Mesenchymal stem cell (in vitro differentiated cells and primary cell): ENCODE measurements around the gene GPANK1.

ENCODE experiments used
- DNase-seq: peaks from one replicate; pipeline ENCODE4 v3.0.0-alpha.2; 2013
- H2AFZ ChIP-seq: one replicate; pipeline ENCODE4 v1.6.1; 2013; ENCODE audit warnings: low read depth, mild to moderate bottlenecking, control low read depth, inconsistent platforms, low read length, moderate library complexity
- H2AK5ac ChIP-seq: 2 replicates; pipeline ENCODE4 v1.6.1; 2013; ENCODE audit warnings: low read length, moderate library complexity, mild to moderate bottlenecking, inconsistent platforms; ENCODE audit not compliant: severe bottlenecking
- H2BK120ac ChIP-seq: one replicate; pipeline ENCODE4 v1.6.1; 2013; ENCODE audit warnings: low read depth, mild to moderate bottlenecking, inconsistent platforms, low read length, moderate library complexity
- H2BK12ac ChIP-seq, 2 experiments: one replicate each; pipeline ENCODE4 v1.6.1; 2013; ENCODE audit warnings: inconsistent platforms in 2 of 2, low read length in 2 of 2, mild to moderate bottlenecking in 2 of 2, moderate library complexity in 2 of 2, control low read depth in 1 of 2
- H2BK15ac ChIP-seq: one replicate; pipeline ENCODE4 v1.6.1; 2013; ENCODE audit warnings: mild to moderate bottlenecking, low read depth, inconsistent platforms; ENCODE audit not compliant: poor library complexity, severe bottlenecking
- H2BK5ac ChIP-seq: 2 replicates; pipeline ENCODE4 v1.6.1; 2013; ENCODE audit warnings: low read depth, mild to moderate bottlenecking, low read length, control low read depth, inconsistent platforms; ENCODE audit not compliant: poor library complexity, severe bottlenecking
- H3K14ac ChIP-seq, 2 experiments: one replicate each; pipeline ENCODE4 v1.6.1; 2013; ENCODE audit warnings: inconsistent platforms in 2 of 2, low read length in 2 of 2, control low read depth in 1 of 2, mild to moderate bottlenecking in 1 of 2, moderate library complexity in 1 of 2
- H3K18ac ChIP-seq, 2 experiments: one replicate each; pipeline ENCODE4 v1.6.1; 2013; ENCODE audit warnings: inconsistent platforms in 2 of 2, low read length in 2 of 2, control low read depth in 1 of 2, low read depth in 1 of 2, mild to moderate bottlenecking in 1 of 2
- H3K23ac ChIP-seq, 2 experiments: one replicate each; pipeline ENCODE4 v1.6.1; 2013; ENCODE audit warnings: inconsistent platforms in 2 of 2, low read length in 2 of 2, mild to moderate bottlenecking in 2 of 2, moderate library complexity in 2 of 2, control low read depth in 1 of 2
- H3K27ac ChIP-seq: 2 replicates; pipeline ENCODE4 v1.5.1; 2013; ENCODE audit warnings: mild to moderate bottlenecking, moderate library complexity, low read length, control low read depth, inconsistent platforms; ENCODE audit not compliant: poor library complexity, severe bottlenecking
- H3K27me3 ChIP-seq, 2 experiments: 2 replicates each; pipeline versions ENCODE4 v1.6.1 to v1.7.0; 2013; ENCODE audit warnings: low read length in 2 of 2, mild to moderate bottlenecking in 2 of 2, moderate library complexity in 2 of 2, control low read depth in 1 of 2, inconsistent platforms in 1 of 2; ENCODE audit not compliant: control insufficient read depth in 1 of 2, insufficient read depth in 1 of 2
- H3K36me3 ChIP-seq, 2 experiments: 2 replicates each; pipeline versions ENCODE4 v1.6.1 to v1.7.0; 2013; ENCODE audit warnings: low read length in 2 of 2, control low read depth in 1 of 2, inconsistent platforms in 1 of 2, low read depth in 1 of 2, mild to moderate bottlenecking in 1 of 2; ENCODE audit not compliant: insufficient read depth in 2 of 2, control insufficient read depth in 1 of 2
- H3K4ac ChIP-seq, 2 experiments: one replicate each; pipeline ENCODE4 v1.6.1; 2013; ENCODE audit warnings: inconsistent platforms in 2 of 2, low read length in 2 of 2, mild to moderate bottlenecking in 2 of 2, moderate library complexity in 2 of 2, control low read depth in 1 of 2, low read depth in 1 of 2
- H3K4me1 ChIP-seq: 2 replicates; pipeline ENCODE4 v1.6.1; 2013; ENCODE audit warnings: low read depth, low read length, control low read depth; ENCODE audit not compliant: control insufficient read depth, insufficient read depth
- H3K4me2 ChIP-seq: 2 replicates; pipeline ENCODE4 v1.6.1; 2013; ENCODE audit warnings: low read length, mild to moderate bottlenecking, inconsistent platforms; ENCODE audit not compliant: poor library complexity, severe bottlenecking
- H3K4me3 ChIP-seq, 2 experiments: 2 replicates each; pipeline versions ENCODE4 v1.5.1 to v1.7.0; 2013; ENCODE audit warnings: low read length in 2 of 2, mild to moderate bottlenecking in 2 of 2, control low read depth in 1 of 2, low read depth in 1 of 2; ENCODE audit not compliant: insufficient read depth in 1 of 2
- H3K79me1 ChIP-seq: replicated peaks from 2 replicates; pipeline ENCODE4 v1.6.1; 2013; ENCODE audit warnings: mild to moderate bottlenecking, control low read depth, low read length, inconsistent platforms; ENCODE audit not compliant: poor library complexity, severe bottlenecking
- H3K9ac ChIP-seq: 2 replicates; pipeline ENCODE4 v1.7.0; 2013; ENCODE audit warnings: mild to moderate bottlenecking, low read length, moderate library complexity
- H3K9me3 ChIP-seq: 2 replicates; pipeline ENCODE4 v1.7.0; 2013; ENCODE audit warnings: mild to moderate bottlenecking, low read length; ENCODE audit not compliant: control insufficient read depth
- H4K8ac ChIP-seq: one replicate; pipeline ENCODE4 v1.6.1; 2013; ENCODE audit warnings: inconsistent platforms, mild to moderate bottlenecking, low read length, moderate library complexity
- H4K91ac ChIP-seq: one replicate; pipeline ENCODE4 v1.6.1; 2013; ENCODE audit warnings: mild to moderate bottlenecking, low read length, inconsistent platforms
- WGBS: methylation state at CpG from one replicate; pipeline ENCODE4 v1.1.7; 2013; ENCODE audit warnings: mixed read lengths; 5-methylcytosine and 5-hydroxymethylcytosine counted together

The GPANK1 gene

DNA sequence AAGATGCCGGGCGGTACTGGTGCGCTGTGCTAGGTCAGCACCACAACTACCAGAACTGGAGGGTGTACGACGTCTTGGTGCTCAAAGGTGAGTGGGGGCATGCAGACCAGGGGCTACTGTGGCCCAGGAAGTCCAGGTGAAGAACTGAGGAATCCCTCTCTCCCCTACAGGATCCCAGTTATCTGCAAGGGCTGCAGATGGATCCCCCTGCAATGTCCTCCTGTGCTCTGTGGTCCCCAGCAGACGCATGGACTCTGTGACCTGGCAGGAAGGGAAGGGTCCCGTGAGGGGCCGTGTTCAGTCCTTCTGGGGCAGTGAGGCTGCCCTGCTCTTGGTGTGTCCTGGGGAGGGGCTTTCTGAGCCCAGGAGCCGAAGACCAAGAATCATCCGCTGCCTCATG is 42.9 kb upstream of the GPANK1 start:
- no peak overlapping the region for H3K4me2 ChIP-seq
- no peak overlapping the region for H3K27ac ChIP-seq
- H3K27me3 ChIP-seq: peaks cover 19 to 29% of the 10 kb centered on the region in 2 experiments
- no peak overlapping the region for H2BK120ac ChIP-seq
- H2BK12ac ChIP-seq: no peak overlapping the region
- 94% methylated on average over 9 of the region's 10 CpGs for WGBS
- H4K8ac ChIP-seq: no peak overlapping the region
- H3K14ac ChIP-seq: no peak overlapping the region
- H3K9me3 ChIP-seq: no peaks in the 10 kb centered on the region
- no peak overlapping the region for H3K18ac ChIP-seq
- H2AFZ ChIP-seq: no peak overlapping the region
- DNase-seq: no peak
- H3K23ac ChIP-seq: no peak overlapping the region
- peaks cover 5% of the 10 kb centered on the region for H3K4me1 ChIP-seq
- H3K4ac ChIP-seq: no peak overlapping the region
- no peak overlapping the region for H2AK5ac ChIP-seq
- peaks cover 0 to 3% of the 10 kb centered on the region in 2 experiments for H3K36me3 ChIP-seq
- no peak overlapping the region for H2BK5ac ChIP-seq
- H3K4me3 ChIP-seq: no peak overlapping the region
- no peak overlapping the region for H3K9ac ChIP-seq
- peaks cover 2% of the 10 kb centered on the region for H3K79me1 ChIP-seq
- H2BK15ac ChIP-seq: no peak overlapping the region
- H4K91ac ChIP-seq: no peak overlapping the region

- Histone ChIP-seq H3K18ac (no peak within 1 kb of the TSS), H4K91ac (no peak within 1 kb of the TSS), H3K27me3 (peaks cover 12 to 18% of the 10 kb centered on the region in 2 experiments), H3K9me3 (no peaks in the 10 kb centered on the region), H3K9ac (no peak within 1 kb of the TSS), H3K36me3 (peaks cover 0 to 3% of the 10 kb centered on the region in 2 experiments), H3K4me1 (peaks cover 10% of the 10 kb centered on the region), H2BK15ac (no peak within 1 kb of the TSS), H2BK120ac (no peak within 1 kb of the TSS), H4K8ac (no peak within 1 kb of the TSS), H3K23ac (no peak within 1 kb of the TSS), H2BK5ac (no peak within 1 kb of the TSS), H2AFZ (no peak within 1 kb of the TSS), H3K4me2 (no peak within 1 kb of the TSS), H2BK12ac (no peak within 1 kb of the TSS), H3K14ac (no peak within 1 kb of the TSS), H2AK5ac (no peak within 1 kb of the TSS), H3K4ac (no peak within 1 kb of the TSS), H3K79me1 (peaks cover 7% of the 10 kb centered on the region), H3K4me3 (no peak within 1 kb of the TSS), H3K27ac (no peak within 1 kb of the TSS)
- no peak for DNase-seq
- 48% methylated on average over 2 of the region's 3 CpGs for WGBS
Observed at GRCh38 chr6:31706599-31706998, 41.8 kb upstream of the GPANK1 start, which contains the start of gene LY6G6F. TSS of gene LY6G6F (plus strand) at chr6:31706866. CDS start at chr6:31706907, 41 bp downstream.

- H3K18ac ChIP-seq: no peak overlapping the region
- H4K8ac ChIP-seq: no peak overlapping the region
- H3K27me3 ChIP-seq: peaks cover 7 to 11% of the 10 kb centered on the region in 2 experiments
- WGBS: 98% methylated on average over 6 of the region's 6 CpGs
- no peak overlapping the region for H2BK120ac ChIP-seq
- H3K79me1 ChIP-seq: peaks cover 8% of the 10 kb centered on the region
- H2BK5ac ChIP-seq: no peak overlapping the region
- H2AFZ ChIP-seq: no peak overlapping the region
- no peak overlapping the region for H3K4ac ChIP-seq
- no peak overlapping the region for H4K91ac ChIP-seq
- H2BK15ac ChIP-seq: no peak overlapping the region
- H2BK12ac ChIP-seq: no peak overlapping the region
- H3K27ac ChIP-seq: no peak overlapping the region
- no peak overlapping the region for H3K4me2 ChIP-seq
- H3K4me1 ChIP-seq: peaks cover 13% of the 10 kb centered on the region
- no peaks in the 10 kb centered on the region for H3K36me3 ChIP-seq
- H3K9ac ChIP-seq: no peak overlapping the region
- H2AK5ac ChIP-seq: no peak overlapping the region
- no peak overlapping the region for H3K4me3 ChIP-seq
- H3K23ac ChIP-seq: no peak overlapping the region
- no peaks in the 10 kb centered on the region for H3K9me3 ChIP-seq
- no peak overlapping the region for H3K14ac ChIP-seq
- DNase-seq: no peak
Observed at GRCh38 chr6:31705931-31706330, 41.1 kb upstream of the GPANK1 start.

GRCh38 chr6:31702819-31703716 is 38.3 kb upstream of the GPANK1 start, which contains the start of gene ABHD16A:
TSS of gene ABHD16A (minus strand) at chr6:31703324. CDS start at chr6:31703281, 43 bp downstream.
- peak within 1 kb of the TSS; percentile 98 for H3K9ac ChIP-seq
- peak within 1 kb of the TSS in 1 of 2 experiments; percentile 44 for H2BK12ac ChIP-seq
- peak within 1 kb of the TSS; percentile 78 for H2AFZ ChIP-seq
- H3K4me3 ChIP-seq: peak within 1 kb of the TSS; percentile 78 to 97
- peak within 1 kb of the TSS; percentile 58 to 96 for H3K4ac ChIP-seq
- H3K79me1 ChIP-seq: peaks cover 15% of the 10 kb centered on the region
- H2BK5ac ChIP-seq: peak within 1 kb of the TSS; percentile 78
- H3K23ac ChIP-seq: peak within 1 kb of the TSS in 1 of 2 experiments; percentile 64
- H3K18ac ChIP-seq: peak within 1 kb of the TSS; percentile 17 to 94
- peak within 1 kb of the TSS; percentile 70 for H3K4me2 ChIP-seq
- no peak within 1 kb of the TSS for H2BK120ac ChIP-seq
- H2BK15ac ChIP-seq: peak within 1 kb of the TSS; percentile 76
- WGBS: 4% methylated on average over 54 of the region's 54 CpGs
- H2AK5ac ChIP-seq: peak within 1 kb of the TSS; percentile 82
- peak within 1 kb of the TSS; percentile 88 for H3K27ac ChIP-seq
- no peaks in the 10 kb centered on the region for H3K9me3 ChIP-seq
- no peak within 1 kb of the TSS for H4K91ac ChIP-seq
- H4K8ac ChIP-seq: peak within 1 kb of the TSS; percentile 80
- H3K14ac ChIP-seq: peak within 1 kb of the TSS in 1 of 2 experiments; percentile 71
- peak; percentile 98 for DNase-seq
- H3K36me3 ChIP-seq: peaks cover 11 to 17% of the 10 kb centered on the region in 2 experiments
- no peaks in the 10 kb centered on the region for H3K27me3 ChIP-seq
- peaks cover 15% of the 10 kb centered on the region for H3K4me1 ChIP-seq
